AG09309 (cell line): ENCODE data around the gene CYP46A1.

Source experiments
- DNase-seq: peaks from one replicate; pipeline ENCODE4 v3.0.0-alpha.2; 2010; ENCODE audit warnings: low read depth
- H3K4me3 ChIP-seq: 2 replicates; pipeline ENCODE4 v1.5.1; 2011; ENCODE audit warnings: mild to moderate bottlenecking, low read depth, low read length, moderate library complexity; ENCODE audit not compliant: control insufficient read depth
- CTCF ChIP-seq: IDR thresholded peaks from 2 replicates; pipeline ENCODE4 v1.5.1; 2011; ENCODE audit warnings: mild to moderate bottlenecking, low read depth, low read length, inconsistent platforms; ENCODE audit not compliant: insufficient read depth, control insufficient read depth; ENCODE audit errors: missing control alignments

Gene CYP46A1

GRCh38 chr14:99729991-99730875, 46.1 kb downstream of the CYP46A1 start:
- H3K4me3 ChIP-seq = peak overlapping the region; percentile 48
- no peak for DNase-seq
- peak; percentile 77 for TF ChIP-seq CTCF

GRCh38 chr14:99730876-99731546, 46.9 kb downstream of the CYP46A1 start:
- no peak for DNase-seq
- no peak for TF ChIP-seq CTCF
- H3K4me3 ChIP-seq = no peak overlapping the region

- DNase-seq = no peak
- H3K4me3 ChIP-seq = no peak overlapping the region
- TF ChIP-seq CTCF = no peak
These were observed 47.7 kb downstream of the CYP46A1 start for GRCh38 chr14:99731547-99732435.

GRCh38 chr14:99732436-99733210, 48.5 kb downstream of the CYP46A1 start:
- H3K4me3 ChIP-seq = no peak overlapping the region
- no peak for DNase-seq
- TF ChIP-seq CTCF = no peak

GRCh38 chr14:99733211-99733539, 49.1 kb downstream of the CYP46A1 start:
- H3K4me3 ChIP-seq = no peak overlapping the region
- no peak for TF ChIP-seq CTCF

More at GRCh38 chr14:99733211-99733539, 49.1 kb downstream of the CYP46A1 start:
- no peak for DNase-seq
